Heart left ventricle (tissue), 13 donors: ENCODE measurements around the gene OXNAD1.

Source experiments
- CTCF ChIP-seq, 12 donors: fragments of 200-600 bp; sonication (generic) in 4 of 12; IDR thresholded peaks; one replicate each; pipeline versions ENCODE4 v1.5.0 to v1.8.0; 2018 to 2022; ENCODE audit warnings: antibody characterized with exemption in 12 of 12, mild to moderate bottlenecking in 5 of 12
- POLR2A ChIP-seq, 2 donors: fragments of 450-650 bp; IDR thresholded peaks; one replicate each; pipeline ENCODE4 v1.6.1; 2017; ENCODE audit warnings: antibody characterized with exemption in 2 of 2, mild to moderate bottlenecking in 2 of 2, moderate library complexity in 2 of 2
- donor health status: ischemic (EF 13 %, LVEDD 7.1; RV severe dilation, severe dysfunction).
- donor health status: DM: no; HTN: yes; CAD: no.
- donor health status: DM: no; HTN: no; CAD: no.
- donor health status: ischemic (EF 25% LVEDD 6.9; RV normal size, moderate dysfunction).
- donor health status: ischemic (EF 25% LVEDD 5.7; RV mildly dilated, moderate dysfunction).
- donor health status: ischemic (EF 35%, LVEDD 5.7; RV mildly dilated, moderate dysfunction).
- donor health status: nonischemic (EF 11% LVEDD 7.7; RV severe dilation, severe dysfunction).
- donor health status: DM: yes; HTN: yes; CAD: no.
- donor health status: PGD.
- donor health status: ischemic (EF 29% LVEDD 5.4; RV normal size, mild dysfunction).
- donor health status: nonischemic (EF 23%, LVEDD 6.1; RV moderate dilation, normal function).

DNA sequence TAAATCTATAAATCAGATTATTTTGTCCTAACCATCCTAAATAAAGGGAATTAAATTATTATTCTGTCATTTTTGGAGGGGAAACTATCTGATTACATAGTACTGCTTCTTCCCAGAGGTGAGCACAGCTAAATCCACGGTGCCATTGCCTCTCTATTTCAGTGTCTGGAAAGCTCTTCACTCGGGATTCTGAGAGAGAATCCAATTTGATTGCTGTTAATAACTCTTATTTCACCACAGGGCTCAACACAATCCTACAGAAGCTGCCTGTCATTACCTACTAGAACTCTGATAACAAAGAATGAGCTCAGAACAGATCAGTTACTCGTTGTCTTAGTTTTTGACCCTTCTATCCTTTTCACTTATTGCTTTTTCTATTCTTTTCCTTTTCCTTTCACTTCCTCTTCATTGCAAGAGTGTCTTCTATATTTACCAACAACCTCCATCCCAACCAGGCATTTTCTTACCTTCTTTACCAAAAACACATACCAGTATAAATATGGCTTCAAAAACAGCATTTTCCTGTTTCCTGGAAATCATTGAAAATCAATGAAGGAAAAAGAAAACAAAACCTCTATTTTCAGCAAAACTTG, 30.4 kb downstream of the OXNAD1 start:
- TF ChIP-seq CTCF (IDR thresholded peaks at IDR 0.05) (no peak), POLR2A (IDR thresholded peaks at IDR 0.05) (no peak)
